ACHN (cell line): ENCODE measurements around the gene ALAD.
"Not testable (repeated sequence)": the region's sequence is repeated elsewhere in the genome, so short reads cannot be mapped to it uniquely, and the experiment has no call there.

Experiments
- DNase-seq: peaks from one replicate; pipeline ENCODE4 v3.0.0-alpha.2; 2015
- in situ Hi-C: cut with HindIII; loops from 2 replicates; pipeline ENCODE4 v1.10.0; 2017; ENCODE audit warnings: low sequenced_read_pairs, low pct_ligation_motif_present, low pct_unique_long_range_greater_than_20kb

Gene ALAD

GRCh38 chr9:113401027-113401792 is at the start of gene ALAD:
ALAD (minus strand) TSS chr9:113401284; CDS start chr9:113393559, 7,725 bp downstream.
- in situ Hi-C loops, result no loop called here
- DNase-seq, result peak; percentile 96

GRCh38 chr9:113449376-113449775 is 48.3 kb upstream of the ALAD start:
- DNase-seq, result no peak
- in situ Hi-C loops, result no loop called here

- in situ Hi-C loops, result no loop called here
- DNase-seq, result peak; percentile 59
These were observed 45.2 kb upstream of the ALAD start for GRCh38 chr9:113446323-113446740.

DNA sequence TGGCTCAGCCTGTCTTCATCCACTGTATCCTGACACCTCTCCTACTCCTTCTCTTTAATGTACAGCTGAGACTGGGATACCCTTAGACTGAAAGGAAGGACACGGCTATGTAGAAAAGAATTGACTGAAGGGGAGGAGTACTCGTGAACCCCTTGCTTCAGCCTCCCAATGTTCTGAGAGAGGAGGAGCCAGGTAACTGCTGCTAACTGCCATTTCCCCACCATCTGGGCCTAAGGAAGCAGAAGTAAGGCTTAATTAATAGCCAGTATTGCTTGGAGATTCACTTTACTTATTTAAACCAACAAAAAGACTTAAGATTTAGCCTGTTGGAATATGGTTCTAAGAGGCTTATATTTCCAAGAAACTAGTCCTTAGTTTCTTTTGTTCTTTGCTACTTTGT is 43.7 kb upstream of the ALAD start:
- in situ Hi-C loops, result no loop called here
- no peak for DNase-seq

DNA sequence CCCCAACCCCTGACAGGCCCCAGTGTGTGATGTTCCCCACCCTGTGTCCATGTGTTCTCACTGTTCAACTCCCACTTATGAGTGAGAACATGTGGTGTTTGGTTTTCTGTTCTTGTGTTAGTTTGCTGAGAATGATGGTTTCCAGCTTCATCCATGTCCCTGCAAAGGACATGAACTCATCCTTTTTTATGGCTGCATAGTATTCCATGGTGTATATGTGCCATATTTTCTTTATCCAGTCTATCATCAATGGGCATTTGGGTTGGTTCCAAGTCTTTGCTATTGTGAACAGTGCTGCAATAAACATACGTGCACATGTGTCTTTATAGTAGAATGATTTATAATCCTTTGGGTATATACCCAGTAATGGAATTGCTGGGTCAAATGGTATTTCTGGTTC is 36.6 kb upstream of the ALAD start:
- in situ Hi-C loops, DNase-seq: not testable (repeated sequence)

GRCh38 chr9:113436728-113437515 is 35.8 kb upstream of the ALAD start:
- in situ Hi-C loops, result no loop called here
- no peak for DNase-seq

DNA sequence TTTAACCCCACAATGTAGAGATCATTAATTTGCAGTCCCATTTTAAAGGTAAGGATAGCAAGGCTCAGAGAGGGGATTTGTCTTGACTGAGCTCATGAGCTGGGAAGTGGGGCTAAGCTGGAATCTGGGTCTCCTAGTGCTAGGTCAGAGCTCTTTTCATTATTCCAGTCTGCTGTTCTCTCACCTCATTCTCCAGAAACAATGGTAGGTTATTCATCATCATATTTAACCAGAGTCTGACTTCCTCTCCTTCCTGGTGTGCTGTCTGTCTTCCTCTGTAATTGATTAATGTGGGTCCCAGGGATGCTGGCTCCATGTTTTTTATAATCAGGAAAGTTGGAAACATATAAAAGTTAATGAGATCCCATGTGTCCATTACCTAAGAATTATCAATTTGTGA is 30.1 kb upstream of the ALAD start:
- in situ Hi-C loops, result no loop called here
- no peak for DNase-seq

DNA sequence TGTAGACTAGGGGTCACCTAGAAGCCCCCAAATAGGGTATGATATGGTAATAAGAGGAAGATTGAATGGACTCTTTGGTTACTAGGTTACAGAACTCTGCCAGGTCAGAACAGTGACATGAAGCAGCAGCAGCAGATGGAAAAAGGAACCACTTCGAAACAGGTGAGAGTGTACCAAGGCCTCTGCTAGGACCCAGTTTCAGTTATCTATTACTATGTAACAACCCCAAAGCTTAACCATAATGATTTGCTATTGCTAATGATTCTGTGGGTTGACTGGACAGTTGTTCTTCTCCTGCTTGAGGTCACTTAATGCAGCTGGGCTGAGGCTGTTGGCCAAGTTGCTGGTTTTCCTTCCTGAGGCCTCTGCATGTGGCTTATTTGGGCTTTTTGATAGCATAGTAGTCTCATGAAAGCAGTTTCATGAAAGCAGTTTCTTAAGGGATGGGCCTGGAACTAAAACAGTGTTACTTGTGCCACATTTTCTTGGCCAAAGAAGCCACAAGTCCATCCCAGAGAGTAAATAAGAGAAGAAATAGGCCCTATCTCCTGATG is 27.1 kb upstream of the ALAD start:
- DNase-seq, result no peak
- in situ Hi-C loops, result no loop called here

DNA sequence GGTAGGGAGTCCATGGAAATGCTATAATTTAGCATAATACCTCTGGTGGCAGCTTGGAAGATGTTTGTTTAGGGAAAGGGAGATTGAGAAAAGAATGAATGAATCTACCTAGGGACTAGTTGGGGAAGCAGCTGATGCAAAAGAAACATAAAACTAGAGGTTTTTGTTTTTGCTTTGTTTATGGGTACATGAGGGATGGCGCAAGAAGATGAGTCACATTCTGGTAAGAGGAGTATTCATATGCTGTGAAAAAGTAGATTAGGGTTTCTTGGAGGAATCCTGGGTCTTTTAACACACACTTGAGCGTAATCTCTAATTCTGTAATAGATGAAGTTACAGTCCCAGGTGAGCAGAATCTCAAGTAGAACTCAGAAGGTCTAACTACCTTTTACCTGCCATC is 26.5 kb upstream of the ALAD start:
- no peak for DNase-seq
- in situ Hi-C loops, result no loop called here

DNA sequence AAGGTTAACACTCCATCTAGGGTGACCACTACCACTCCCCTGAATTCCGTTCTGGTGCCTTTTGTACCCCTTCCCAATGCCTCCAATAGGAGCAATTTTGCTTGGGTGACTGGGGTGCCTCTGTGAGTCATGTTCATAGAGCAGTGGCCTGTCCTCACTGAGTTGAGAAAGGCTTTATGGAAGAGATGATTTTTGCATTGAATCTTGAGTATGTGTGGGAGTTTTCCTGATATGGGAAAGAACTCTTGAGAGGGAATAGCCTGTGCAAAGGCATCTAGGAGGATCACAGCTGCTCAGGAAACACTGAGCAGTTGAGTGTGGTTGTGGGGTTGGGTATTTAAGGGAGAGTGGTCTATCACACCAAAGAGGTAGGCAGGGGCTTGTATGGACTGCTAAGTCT is 25.6 kb upstream of the ALAD start:
- in situ Hi-C loops, result no loop called here

GRCh38 chr9:113425072-113425471 is 24.0 kb upstream of the ALAD start:
- in situ Hi-C loops, result no loop called here
- DNase-seq, result no peak

More for the DNA sequence above, 25.6 kb upstream of the ALAD start:
- no peak for DNase-seq

DNA sequence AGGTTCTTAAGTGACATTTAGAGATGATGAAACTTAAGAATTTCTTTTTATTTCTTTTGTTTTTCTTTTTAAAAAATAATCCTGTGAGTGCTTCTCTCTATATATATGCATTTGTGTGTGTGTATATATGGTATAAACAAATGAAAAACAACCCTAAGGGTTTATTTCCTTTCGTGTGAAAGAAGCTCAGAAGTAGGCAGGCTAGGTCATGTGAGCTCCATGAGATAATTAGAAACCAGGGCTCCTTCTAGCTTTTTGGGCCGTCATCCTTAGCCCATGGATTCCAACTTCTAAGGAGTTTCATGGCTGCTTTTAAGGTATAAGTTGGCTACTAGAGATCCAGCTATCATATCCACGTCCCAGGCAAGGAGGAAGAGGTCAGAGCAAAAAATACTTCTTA is 20.6 kb upstream of the ALAD start:
- DNase-seq, result no peak
- in situ Hi-C loops, result no loop called here

DNA sequence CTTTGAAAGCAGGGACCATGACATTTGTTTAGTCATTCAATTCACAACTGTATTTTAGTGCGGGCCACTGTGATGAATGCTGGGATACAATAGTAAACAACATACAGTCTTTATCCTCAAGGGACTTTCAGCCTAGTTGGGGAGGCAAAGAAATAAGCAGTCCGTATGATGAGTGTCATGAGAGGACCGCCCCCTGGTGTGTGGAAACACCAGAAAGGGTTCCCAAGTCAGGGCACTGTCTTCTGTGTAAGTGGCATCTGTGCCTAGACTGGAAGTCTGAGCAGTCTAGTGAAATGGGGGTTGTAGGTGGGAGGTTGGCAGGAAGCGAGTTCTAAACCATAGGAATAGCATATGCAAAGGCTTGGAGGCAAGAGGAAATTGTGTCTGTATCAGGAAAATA is 16.3 kb upstream of the ALAD start:
- no peak for DNase-seq

DNA sequence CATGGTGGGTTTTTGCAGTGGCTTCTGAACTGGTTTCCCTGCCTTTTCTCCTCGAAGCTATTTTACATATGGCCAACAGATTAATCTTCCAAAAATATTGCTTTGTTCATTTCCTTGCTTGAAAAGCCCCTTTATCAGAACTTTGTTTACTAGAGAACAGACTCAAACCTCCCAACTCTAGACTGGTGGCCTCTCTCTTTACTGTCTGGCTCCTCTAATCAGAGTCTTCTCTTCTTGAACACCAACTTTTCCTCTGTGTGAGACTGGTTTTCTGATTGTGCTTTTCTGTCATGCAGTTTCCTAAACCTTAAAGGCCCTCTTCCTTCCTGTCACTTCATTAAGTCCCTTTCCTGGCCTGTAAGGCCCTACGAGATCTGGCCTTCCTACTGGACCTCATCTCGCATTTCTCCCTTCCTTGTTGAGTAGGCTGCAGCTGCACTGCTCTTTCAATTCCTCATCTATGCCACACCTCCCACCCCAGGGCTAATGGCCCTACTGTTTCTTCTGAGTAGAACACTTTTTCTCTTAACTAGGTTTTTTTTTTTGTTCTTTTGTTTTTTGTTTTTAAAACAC is 15.2 kb upstream of the ALAD start:
- DNase-seq, result no peak
- in situ Hi-C loops, result no loop called here

More for the DNA sequence above, 16.3 kb upstream of the ALAD start:
- in situ Hi-C loops, result no loop called here

DNA sequence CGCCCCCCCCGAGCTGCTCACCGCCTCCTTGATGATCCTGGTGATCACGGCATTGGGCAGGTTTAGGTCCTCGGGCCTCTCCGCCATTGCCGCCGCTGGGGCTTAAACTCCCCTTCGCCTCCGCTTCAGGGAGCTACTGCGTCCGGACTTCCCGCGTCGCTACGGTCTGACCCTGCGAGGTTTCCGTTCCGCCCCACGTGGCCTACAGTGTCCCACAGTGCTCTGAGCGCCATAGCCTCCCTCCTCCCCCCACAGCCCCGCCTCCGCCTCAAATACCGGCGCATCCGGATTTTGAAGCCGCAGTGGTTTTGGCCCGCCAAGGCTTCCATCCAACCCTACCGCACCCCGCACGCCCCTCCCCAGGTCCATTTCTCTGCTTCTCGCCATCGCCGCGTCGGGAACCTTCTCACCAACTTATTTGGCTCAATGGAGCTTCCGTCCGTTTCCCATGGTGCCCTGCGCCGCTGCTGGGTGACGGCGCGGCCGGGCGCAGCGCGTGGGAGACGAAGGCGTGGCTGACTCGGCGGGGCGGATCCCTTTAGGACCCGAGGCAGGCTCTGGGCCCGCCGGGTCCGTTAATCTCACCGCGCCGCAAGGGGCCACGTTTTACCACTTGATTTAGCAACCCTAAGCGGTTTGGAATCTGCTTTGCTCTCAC is 9.3 kb upstream of the ALAD start, which contains the start of the genes C9orf43 and POLE3:
C9orf43 (plus strand) TSS at position 541 of the 658 bp plus-strand sequence. CDS start 2,747 bp downstream, outside the sequence.
POLE3 (minus strand) TSS at position 469 of the 658 bp plus-strand sequence; CDS start at position 87, 382 bp downstream.
- DNase-seq, result peak; percentile 94
- in situ Hi-C loops, result no loop called here

GRCh38 chr9:113409883-113410206 is 8.8 kb upstream of the ALAD start:
- in situ Hi-C loops, result no loop called here
- DNase-seq, result no peak

DNA sequence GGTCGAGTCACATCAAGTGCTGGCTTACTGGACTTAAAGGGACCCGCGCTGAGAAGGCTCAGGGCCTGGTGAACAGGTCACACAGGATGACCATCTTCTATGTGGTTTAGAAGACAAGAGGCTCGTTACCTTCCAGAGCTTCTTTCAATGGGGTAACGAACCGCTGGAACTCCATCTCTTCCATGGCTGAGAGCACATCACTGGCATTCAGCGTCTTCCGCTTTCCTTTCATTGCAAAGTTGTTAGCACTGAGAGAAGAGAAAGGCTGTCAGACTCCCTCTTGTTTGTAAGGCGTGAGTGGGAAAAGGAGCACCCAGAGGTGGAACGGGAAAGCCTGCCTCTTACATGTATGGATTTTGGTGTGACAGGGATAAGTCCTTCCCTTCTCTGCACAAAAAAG is 8.4 kb upstream of the ALAD start:
- in situ Hi-C loops, result no loop called here
- DNase-seq, result peak; percentile 17

DNA sequence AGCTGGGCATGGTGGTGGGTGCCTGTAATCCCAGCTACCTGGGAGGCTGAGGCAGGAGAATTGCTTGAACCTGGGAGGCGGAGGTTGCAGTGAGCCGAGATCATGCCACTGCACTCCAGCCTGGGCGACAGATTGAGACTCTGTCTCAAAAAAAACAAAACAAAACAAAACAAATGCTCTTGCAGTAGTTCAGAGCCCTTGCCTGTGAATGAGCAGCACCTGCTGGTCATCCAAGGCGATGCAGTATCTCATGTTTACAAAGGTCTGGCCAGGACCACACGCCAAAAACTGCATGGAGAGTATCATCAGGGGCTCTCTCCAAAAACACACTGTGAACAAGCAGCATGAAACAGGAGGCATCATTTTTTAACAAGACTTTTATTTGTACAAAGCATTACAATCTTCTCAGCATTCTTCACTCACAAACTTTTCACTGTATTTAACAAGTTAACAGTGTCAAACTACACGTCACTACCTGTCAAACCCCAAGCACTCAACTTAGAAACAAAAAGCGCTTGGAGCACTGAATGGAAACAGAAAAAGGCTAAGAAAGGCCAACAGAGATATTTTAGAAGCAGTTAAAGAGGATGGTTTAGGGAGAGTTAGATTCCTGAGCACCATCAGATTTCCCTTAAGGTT is 5.9 kb upstream of the ALAD start:
- DNase-seq, result peak; percentile 65
- in situ Hi-C loops, result not testable (repeated sequence)
